DMS53 (cell line): ENCODE data around the gene SPTLC3.
"Not testable (repeated sequence)": the region's sequence is repeated elsewhere in the genome, so short reads cannot be mapped to it uniquely, and the experiment has no call there.

Experiments used
- DNase-seq: peaks from one replicate; lab custom pipeline; 2025; lab: John Stamatoyannopoulos, UW

The SPTLC3 gene

GRCh38 chr20:13008761-13009681, at the start of gene SPTLC3:
Gene SPTLC3 (plus strand): TSS chr20:13008972. CDS start chr20:13009268, 296 bp downstream.
- DNase-seq = peak; percentile 27

- DNase-seq = no peak
These were observed 47.0 kb upstream of the SPTLC3 start for GRCh38 chr20:12961725-12962124.

GRCh38 chr20:12962895-12963294, 45.9 kb upstream of the SPTLC3 start:
- no peak for DNase-seq

GRCh38 chr20:12963416-12963815, 45.4 kb upstream of the SPTLC3 start:
- DNase-seq = no peak

GRCh38 chr20:12965212-12965869, 43.4 kb upstream of the SPTLC3 start:
- no peak for DNase-seq

- DNase-seq = no peak
These were observed 42.9 kb upstream of the SPTLC3 start for GRCh38 chr20:12965870-12966251.

- peak; percentile 60 for DNase-seq
These were observed 42.2 kb upstream of the SPTLC3 start for GRCh38 chr20:12966468-12967085.

- DNase-seq = no peak
These were observed 40.8 kb upstream of the SPTLC3 start for GRCh38 chr20:12967932-12968331.

GRCh38 chr20:12968472-12968871, 40.3 kb upstream of the SPTLC3 start:
- no peak for DNase-seq

- DNase-seq = no peak
These were observed 39.6 kb upstream of the SPTLC3 start for GRCh38 chr20:12969071-12969669.

GRCh38 chr20:12970372-12970821, 38.4 kb upstream of the SPTLC3 start:
- DNase-seq = peak; percentile 71

- DNase-seq = no peak
These were observed 32.8 kb upstream of the SPTLC3 start for GRCh38 chr20:12975833-12976608.

- DNase-seq = no peak
These were observed 32.0 kb upstream of the SPTLC3 start for GRCh38 chr20:12976720-12977309.

GRCh38 chr20:12977328-12978125, 31.2 kb upstream of the SPTLC3 start:
- no peak for DNase-seq

GRCh38 chr20:12978126-12978394, 30.7 kb upstream of the SPTLC3 start:
- DNase-seq = no peak

- no peak for DNase-seq
These were observed 29.9 kb upstream of the SPTLC3 start for GRCh38 chr20:12978613-12979495.

- DNase-seq = not testable (repeated sequence)
These were observed 29.1 kb upstream of the SPTLC3 start for GRCh38 chr20:12979713-12980112.

- no peak for DNase-seq
These were observed 26.7 kb upstream of the SPTLC3 start for GRCh38 chr20:12982098-12982497.

GRCh38 chr20:12984069-12984765, 24.6 kb upstream of the SPTLC3 start:
- DNase-seq = no peak
